ENCODE data around the gene LILRB5.
"Not testable (repeated sequence)": the region's sequence is repeated elsewhere in the genome, so short reads cannot be mapped to it uniquely, and the experiment has no call there.

DNA sequence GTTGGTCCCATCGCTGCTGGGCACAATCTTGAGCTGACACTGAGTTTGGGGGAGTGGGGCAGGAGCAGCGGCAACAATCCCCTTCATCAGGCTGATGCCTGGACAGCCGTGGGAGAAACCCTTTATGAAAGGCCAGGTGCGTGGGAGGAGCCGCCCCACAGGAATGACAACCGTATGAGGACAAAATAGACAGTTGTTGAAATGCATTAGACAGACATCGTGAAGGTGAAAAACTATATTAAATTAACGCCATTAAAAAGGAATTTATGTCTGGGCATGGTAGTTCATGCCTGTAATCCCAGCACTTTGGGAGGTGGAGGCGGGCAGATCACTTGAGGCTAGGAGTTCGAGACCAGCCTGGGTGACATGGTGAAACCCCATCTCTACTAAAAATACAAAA, 32.5 kb downstream of the LILRB5 start:
- TF ChIP-seq, protein P1, sequence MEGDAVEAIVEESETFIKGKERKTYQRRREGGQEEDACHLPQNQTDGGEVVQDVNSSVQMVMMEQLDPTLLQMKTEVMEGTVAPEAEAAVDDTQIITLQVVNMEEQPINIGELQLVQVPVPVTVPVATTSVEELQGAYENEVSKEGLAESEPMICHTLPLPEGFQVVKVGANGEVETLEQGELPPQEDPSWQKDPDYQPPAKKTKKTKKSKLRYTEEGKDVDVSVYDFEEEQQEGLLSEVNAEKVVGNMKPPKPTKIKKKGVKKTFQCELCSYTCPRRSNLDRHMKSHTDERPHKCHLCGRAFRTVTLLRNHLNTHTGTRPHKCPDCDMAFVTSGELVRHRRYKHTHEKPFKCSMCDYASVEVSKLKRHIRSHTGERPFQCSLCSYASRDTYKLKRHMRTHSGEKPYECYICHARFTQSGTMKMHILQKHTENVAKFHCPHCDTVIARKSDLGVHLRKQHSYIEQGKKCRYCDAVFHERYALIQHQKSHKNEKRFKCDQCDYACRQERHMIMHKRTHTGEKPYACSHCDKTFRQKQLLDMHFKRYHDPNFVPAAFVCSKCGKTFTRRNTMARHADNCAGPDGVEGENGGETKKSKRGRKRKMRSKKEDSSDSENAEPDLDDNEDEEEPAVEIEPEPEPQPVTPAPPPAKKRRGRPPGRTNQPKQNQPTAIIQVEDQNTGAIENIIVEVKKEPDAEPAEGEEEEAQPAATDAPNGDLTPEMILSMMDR (IDR thresholded peaks at IDR 0.05) = not testable (repeated sequence)
- not testable (repeated sequence) for TF ChIP-seq POLR2AphosphoS5 (IDR thresholded peaks at IDR 0.05; ENCODE audit: insufficient read depth in 1 of 2, low read depth in 1 of 2)
